Smooth muscle cell (in vitro differentiated cells): Measurements from ENCODE around the gene ABHD12. TPM values are rescaled to one million over a fixed set of nuclear protein-coding genes. Genes with fewer than 3 reads are reported as not detected.

Experiments used
- DNase-seq: peaks from one replicate; lab custom pipeline; 2025; ENCODE audit not compliant: unreplicated experiment; lab: John Stamatoyannopoulos, UW
- H2AFZ ChIP-seq: fragments of 200-600 bp; sonication (generic); 2 replicates; pipeline ENCODE4 v1.6.0; 2016; ENCODE audit warnings: antibody characterized with exemption, low read depth, mild to moderate bottlenecking
- H3F3A ChIP-seq: fragments of 200-600 bp; sonication (generic); 2 replicates; pipeline ENCODE4 v1.6.0; 2017; ENCODE audit warnings: antibody characterized with exemption, low read depth
- H3K27ac ChIP-seq: fragments of 200-600 bp; sonication (generic); 2 replicates; pipeline ENCODE4 v1.5.1; 2016; ENCODE audit warnings: low read depth, mild to moderate bottlenecking
- H3K27me3 ChIP-seq: fragments of 200-600 bp; sonication (generic); 2 replicates; pipeline ENCODE4 v1.6.1; 2016; ENCODE audit warnings: low read depth, mild to moderate bottlenecking
- H3K36me3 ChIP-seq: fragments of 200-600 bp; sonication (generic); 2 replicates; pipeline ENCODE4 v1.5.1; 2016; ENCODE audit warnings: low read depth
- H3K4me1 ChIP-seq: fragments of 200-600 bp; sonication (generic); 2 replicates; pipeline ENCODE4 v1.5.1; 2016; ENCODE audit warnings: low read depth
- H3K4me2 ChIP-seq: fragments of 200-600 bp; sonication (generic); 2 replicates; pipeline ENCODE4 v1.6.0; 2016; ENCODE audit warnings: mild to moderate bottlenecking
- H3K4me3 ChIP-seq: fragments of 200-600 bp; sonication (generic); 2 replicates; pipeline ENCODE4 v1.5.1; 2016; ENCODE audit warnings: mild to moderate bottlenecking
- H3K79me2 ChIP-seq: fragments of 200-600 bp; sonication (generic); 2 replicates; pipeline ENCODE4 v1.6.0; 2016; ENCODE audit warnings: low read depth, mild to moderate bottlenecking
- H3K9ac ChIP-seq: fragments of 200-600 bp; sonication (generic); 2 replicates; pipeline ENCODE4 v1.6.0; 2016; ENCODE audit warnings: low read depth
- H3K9me3 ChIP-seq: fragments of 200-600 bp; sonication (generic); replicated peaks from 2 replicates; pipeline ENCODE4 v1.5.1; 2016; ENCODE audit warnings: low read depth
- H4K20me1 ChIP-seq: fragments of 200-600 bp; sonication (generic); 2 replicates; pipeline ENCODE4 v1.6.0; 2016; ENCODE audit warnings: low read depth
- CTCF ChIP-seq: fragments of 200-600 bp; sonication (generic); IDR thresholded peaks from 2 replicates; pipeline ENCODE4 v1.5.1; 2017; ENCODE audit warnings: borderline replicate concordance, mild to moderate bottlenecking, antibody characterized with exemption; ENCODE audit not compliant: insufficient read depth, poor library complexity, severe bottlenecking
- WGBS: methylation state at CpG from one replicate; pipeline ENCODE4 v1.1.7; 2016; ENCODE audit warnings: low lambda C conversion rate; 5-methylcytosine and 5-hydroxymethylcytosine counted together
- polyA plus RNA-seq: library from polyadenylated mRNA; unstranded; fragments of >200 nt; fragmentation: Nextera tagmentation; extraction: Ambion mirVana; gene quantifications from 2 replicates; pipeline ENCODE4 v1.2.1, GENCODE V29; 2016
- total RNA-seq: library from RNA; depleted of rRNA; stranded (reverse); fragments of >200 nt; gene quantifications from 2 replicates; pipeline ENCODE4 v1.2.3, GENCODE V29; 2014

The ABHD12 gene
- total and polyA plus RNA-seq, 2 experiments from 2014 or later, result 18.5 to 41.8 TPM

DNA sequence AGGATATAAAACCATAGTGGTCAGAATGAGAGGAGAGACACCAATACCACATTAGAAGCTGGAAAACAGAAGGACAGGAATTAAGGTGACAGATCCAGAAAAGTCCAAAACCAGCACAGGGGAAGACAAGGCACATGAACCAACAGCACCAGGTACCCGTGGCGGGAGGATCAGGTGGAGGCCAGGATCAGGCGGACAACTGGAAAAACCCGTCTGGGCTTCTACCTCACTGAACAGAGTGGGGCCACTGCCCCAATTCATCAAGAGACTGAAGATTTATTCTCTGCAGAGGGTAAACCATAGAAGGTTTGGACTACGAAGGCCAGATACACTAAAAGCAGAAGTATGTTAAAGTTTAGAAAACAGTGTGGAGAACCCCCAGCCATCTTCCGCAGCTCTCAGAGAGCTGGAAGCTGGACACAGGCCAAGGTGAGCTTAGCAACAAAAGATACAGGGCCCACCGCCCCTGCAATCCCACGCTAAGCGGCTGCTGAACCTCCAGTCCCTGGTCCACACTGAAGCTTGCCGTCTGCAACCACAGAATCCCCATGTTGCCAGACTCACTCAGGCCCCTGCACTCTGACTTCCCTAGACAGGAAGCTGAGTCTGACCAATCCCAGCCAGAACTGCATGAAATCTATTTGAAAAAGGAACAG, 29.9 kb downstream of the ABHD12 start:
- Histone ChIP-seq H3K4me2 (peak overlapping the region; percentile 47), H3K36me3 (no peaks in the 10 kb centered on the region), H4K20me1 (peaks cover 19% of the 10 kb centered on the region), H3K27ac (peak overlapping the region; percentile 73), H3K9me3 (no peaks in the 10 kb centered on the region), H3K79me2 (peaks cover 34% of the 10 kb centered on the region), H2AFZ (no peak overlapping the region), H3K4me3 (no peak overlapping the region), H3K27me3 (no peaks in the 10 kb centered on the region), H3K9ac (peak overlapping the region; percentile 5), H3K4me1 (peaks cover 10% of the 10 kb centered on the region), H3F3A (no peaks in the 10 kb centered on the region)
- 59% methylated on average over 10 of the region's 10 CpGs for WGBS
- DNase-seq, result no peak
- no peak for TF ChIP-seq CTCF

- Histone ChIP-seq H3K27ac (no peak overlapping the region), H3K79me2 (peaks cover 22% of the 10 kb centered on the region), H3K4me1 (peaks cover 22% of the 10 kb centered on the region), H3K36me3 (no peaks in the 10 kb centered on the region), H3F3A (no peaks in the 10 kb centered on the region), H3K27me3 (no peaks in the 10 kb centered on the region), H2AFZ (no peak overlapping the region), H3K9ac (no peak overlapping the region), H3K4me3 (no peak overlapping the region), H4K20me1 (peaks cover 38% of the 10 kb centered on the region), H3K9me3 (no peaks in the 10 kb centered on the region), H3K4me2 (no peak overlapping the region)
- no peak for TF ChIP-seq CTCF
- WGBS, result 65% methylated on average over 10 of the region's 10 CpGs
- DNase-seq, result no peak
These were observed 34.2 kb downstream of the ABHD12 start for GRCh38 chr20:25356271-25356933.

GRCh38 chr20:25355866-25356265, 34.8 kb downstream of the ABHD12 start:
- Histone ChIP-seq H3F3A (no peaks in the 10 kb centered on the region), H3K4me3 (no peak overlapping the region), H3K4me1 (peaks cover 22% of the 10 kb centered on the region), H4K20me1 (peaks cover 38% of the 10 kb centered on the region), H3K27me3 (no peaks in the 10 kb centered on the region), H3K36me3 (no peaks in the 10 kb centered on the region), H3K9ac (no peak overlapping the region), H2AFZ (no peak overlapping the region), H3K27ac (no peak overlapping the region), H3K4me2 (no peak overlapping the region), H3K9me3 (no peaks in the 10 kb centered on the region), H3K79me2 (peaks cover 27% of the 10 kb centered on the region)
- no peak for DNase-seq
- 95% methylated on average over 2 of the region's 2 CpGs for WGBS
- no peak for TF ChIP-seq CTCF
